Parathyroid adenoma (tissue), 2 donors: ENCODE results near the gene ARHGAP9.

ENCODE experiments used
- H2AFZ ChIP-seq: fragments of 300-600 bp; sonication (generic); one replicate; pipeline ENCODE4 v1.7.0; 2017; ENCODE audit warnings: antibody characterized with exemption, mild to moderate bottlenecking
- H3K27ac ChIP-seq: fragments of 300-600 bp; sonication (generic); one replicate; pipeline ENCODE4 v1.7.0; 2017
- H3K27me3 ChIP-seq: fragments of 300-600 bp; sonication (generic); one replicate; pipeline ENCODE4 v1.7.0; 2017; ENCODE audit warnings: low read length; ENCODE audit not compliant: control insufficient read depth, insufficient read depth
- H3K36me3 ChIP-seq: fragments of 300-600 bp; sonication (generic); one replicate; pipeline ENCODE4 v1.7.0; 2017; ENCODE audit warnings: low read length; ENCODE audit not compliant: control insufficient read depth, insufficient read depth
- H3K4me1 ChIP-seq: fragments of 300-600 bp; sonication (generic); one replicate; pipeline ENCODE4 v1.7.0; 2017; ENCODE audit warnings: control low read depth
- H3K4me2 ChIP-seq: fragments of 300-600 bp; sonication (generic); one replicate; pipeline ENCODE4 v1.7.0; 2017; ENCODE audit warnings: low read length
- H3K4me3 ChIP-seq: fragments of 300-600 bp; sonication (generic); one replicate; pipeline ENCODE4 v1.7.0; 2017; ENCODE audit warnings: low read depth, low read length
- H3K79me2 ChIP-seq: fragments of 300-600 bp; sonication (generic); one replicate; pipeline ENCODE4 v1.7.0; 2017; ENCODE audit warnings: control low read depth
- H3K9ac ChIP-seq: fragments of 300-600 bp; sonication (generic); one replicate; pipeline ENCODE4 v1.7.0; 2017; ENCODE audit warnings: mild to moderate bottlenecking
- H3K9me3 ChIP-seq: fragments of 300-600 bp; sonication (generic); one replicate; pipeline ENCODE4 v1.7.0; 2017; ENCODE audit warnings: low read length; ENCODE audit not compliant: control insufficient read depth
- TF ChIP-seq, protein P1 (sequence below): fragments of 300-600 bp; sonication (generic); IDR thresholded peaks from one replicate; pipeline ENCODE4 v1.7.0; 2017; ENCODE audit warnings: antibody characterized with exemption, mild to moderate bottlenecking
- donor health status: primary hyperparathyroidism.

ARHGAP9 gene

DNA sequence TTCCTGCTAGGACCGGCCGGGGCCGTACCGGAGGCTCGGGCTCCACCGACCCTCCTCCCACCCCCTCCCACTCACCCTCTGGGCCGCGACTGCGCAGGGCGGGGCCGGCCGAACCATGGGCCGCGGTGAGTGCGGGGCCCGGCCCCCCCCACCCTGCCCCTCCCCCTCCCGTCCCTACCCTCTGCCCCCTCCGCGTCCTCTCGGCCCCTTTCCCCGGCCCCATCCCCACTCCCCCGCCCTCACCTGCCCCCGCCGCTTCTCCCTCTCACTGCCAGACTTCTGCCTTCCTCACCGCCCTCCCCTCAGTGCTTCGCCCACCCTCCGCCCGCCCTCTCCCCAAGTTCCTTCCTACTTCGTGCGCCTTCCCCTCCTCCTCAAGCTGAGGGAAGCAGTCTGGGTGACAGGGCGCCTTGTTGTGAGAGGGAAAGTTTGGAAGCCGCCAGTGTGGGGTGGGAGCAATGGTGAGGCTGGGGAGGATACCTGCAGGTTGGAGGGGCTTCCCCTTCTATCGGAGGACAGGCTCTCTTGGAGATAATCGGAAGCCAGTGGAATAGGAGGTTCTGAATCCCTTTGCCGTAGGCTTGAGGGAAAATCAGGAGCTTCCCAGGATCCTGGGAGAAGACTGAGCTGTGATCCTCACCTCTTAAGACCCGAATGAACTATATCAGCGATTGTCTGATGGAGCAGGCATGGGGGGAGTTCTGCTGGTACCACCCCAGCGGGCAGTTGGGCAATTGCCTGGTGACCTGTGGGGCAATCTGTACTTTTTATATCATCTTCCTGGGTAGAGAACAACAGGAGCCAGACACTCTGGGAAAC is 43.4 kb upstream of the ARHGAP9 start:
- TF ChIP-seq, protein P1, sequence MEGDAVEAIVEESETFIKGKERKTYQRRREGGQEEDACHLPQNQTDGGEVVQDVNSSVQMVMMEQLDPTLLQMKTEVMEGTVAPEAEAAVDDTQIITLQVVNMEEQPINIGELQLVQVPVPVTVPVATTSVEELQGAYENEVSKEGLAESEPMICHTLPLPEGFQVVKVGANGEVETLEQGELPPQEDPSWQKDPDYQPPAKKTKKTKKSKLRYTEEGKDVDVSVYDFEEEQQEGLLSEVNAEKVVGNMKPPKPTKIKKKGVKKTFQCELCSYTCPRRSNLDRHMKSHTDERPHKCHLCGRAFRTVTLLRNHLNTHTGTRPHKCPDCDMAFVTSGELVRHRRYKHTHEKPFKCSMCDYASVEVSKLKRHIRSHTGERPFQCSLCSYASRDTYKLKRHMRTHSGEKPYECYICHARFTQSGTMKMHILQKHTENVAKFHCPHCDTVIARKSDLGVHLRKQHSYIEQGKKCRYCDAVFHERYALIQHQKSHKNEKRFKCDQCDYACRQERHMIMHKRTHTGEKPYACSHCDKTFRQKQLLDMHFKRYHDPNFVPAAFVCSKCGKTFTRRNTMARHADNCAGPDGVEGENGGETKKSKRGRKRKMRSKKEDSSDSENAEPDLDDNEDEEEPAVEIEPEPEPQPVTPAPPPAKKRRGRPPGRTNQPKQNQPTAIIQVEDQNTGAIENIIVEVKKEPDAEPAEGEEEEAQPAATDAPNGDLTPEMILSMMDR = no peak
- peaks cover 37% of the 10 kb centered on the region for H3K4me1 ChIP-seq

GRCh38 chr12:57522011-57522886 is 42.6 kb upstream of the ARHGAP9 start, which contains the start of gene MBD6:
MBD6 (plus strand) TSS chr12:57522824; CDS start chr12:57524304, 1,480 bp downstream.
- peak within 1 kb of the TSS; percentile 91 for H2AFZ ChIP-seq
- H3K27me3 ChIP-seq = no peaks in the 10 kb centered on the region
- peak within 1 kb of the TSS; percentile 69 for H3K4me2 ChIP-seq
- no peaks in the 10 kb centered on the region for H3K9me3 ChIP-seq
- peaks cover 23% of the 10 kb centered on the region for H3K79me2 ChIP-seq
- peaks cover 39% of the 10 kb centered on the region for H3K4me1 ChIP-seq
- peak within 1 kb of the TSS; percentile 99 for H3K27ac ChIP-seq
- no peaks in the 10 kb centered on the region for H3K36me3 ChIP-seq
- TF ChIP-seq, protein P1 = no peak
- H3K9ac ChIP-seq = peak within 1 kb of the TSS; percentile 31
- H3K4me3 ChIP-seq = peak within 1 kb of the TSS; percentile 68

More for the DNA sequence above, 43.4 kb upstream of the ARHGAP9 start:
- no peaks in the 10 kb centered on the region for H3K36me3 ChIP-seq
- H2AFZ ChIP-seq = peak overlapping the region; percentile 79
- peak overlapping the region; percentile 68 for H3K4me3 ChIP-seq
- H3K27ac ChIP-seq = peak overlapping the region; percentile 99
- H3K4me2 ChIP-seq = peak overlapping the region; percentile 69
- H3K9ac ChIP-seq = no peak overlapping the region
- H3K79me2 ChIP-seq = peaks cover 20% of the 10 kb centered on the region
- H3K27me3 ChIP-seq = no peaks in the 10 kb centered on the region
- H3K9me3 ChIP-seq = no peaks in the 10 kb centered on the region

- no peaks in the 10 kb centered on the region for H3K9me3 ChIP-seq
- no peaks in the 10 kb centered on the region for H3K27me3 ChIP-seq
- TF ChIP-seq, protein P1 = no peak
- H3K4me3 ChIP-seq = peak overlapping the region; percentile 52
- no peak overlapping the region for H3K9ac ChIP-seq
- H3K36me3 ChIP-seq = no peaks in the 10 kb centered on the region
- peaks cover 23% of the 10 kb centered on the region for H3K79me2 ChIP-seq
- peak overlapping the region; percentile 99 for H3K27ac ChIP-seq
- H3K4me1 ChIP-seq = peaks cover 39% of the 10 kb centered on the region
- H2AFZ ChIP-seq = peak overlapping the region; percentile 91
- H3K4me2 ChIP-seq = peak overlapping the region; percentile 57
Observed at GRCh38 chr12:57521525-57522010, 41.9 kb upstream of the ARHGAP9 start.

DNA sequence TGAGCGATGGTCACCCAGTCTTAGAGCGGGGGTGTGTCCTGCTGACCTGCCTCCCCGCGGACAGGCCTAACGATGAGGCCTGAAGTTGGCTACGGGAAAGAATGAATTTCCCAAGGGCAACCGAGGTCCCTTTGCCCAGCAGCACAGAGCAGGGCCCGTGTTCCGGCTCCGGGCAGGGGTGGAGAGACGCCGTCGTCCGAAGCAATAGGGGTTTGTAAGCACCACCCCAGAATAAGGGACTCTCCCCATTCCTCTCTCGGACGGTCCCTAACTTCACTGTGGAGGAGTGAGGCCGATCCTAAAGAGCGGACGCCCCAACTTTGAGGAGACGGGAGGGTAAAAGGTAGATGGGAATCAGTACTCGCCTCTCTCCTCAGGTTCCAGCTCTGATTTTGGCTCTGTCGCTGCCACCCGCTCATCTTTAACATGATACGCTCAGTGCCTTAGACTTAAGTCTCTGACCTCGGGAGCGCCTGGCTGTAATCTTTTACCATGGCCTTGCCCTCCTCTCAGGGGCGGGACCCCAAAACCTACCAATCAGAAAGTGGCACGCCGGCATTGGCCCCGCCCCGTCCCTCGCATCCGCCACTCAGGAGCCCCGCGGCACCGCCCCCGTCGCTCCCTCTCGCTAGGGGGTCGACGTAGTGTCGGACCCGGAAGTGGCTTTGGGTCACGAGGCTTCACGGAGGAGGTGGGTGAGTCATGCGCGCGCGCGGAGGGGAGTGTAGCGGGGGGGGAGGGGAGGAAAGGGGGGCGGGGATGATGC is 40.6 kb upstream of the ARHGAP9 start, which contains the start of gene DDIT3:
TSS of gene DDIT3 (minus strand) at position 462 of the 766 bp plus-strand sequence. CDS start 3,108 bp downstream, outside the sequence.
- Histone ChIP-seq H3K4me1 (peaks cover 39% of the 10 kb centered on the region), H2AFZ (peak within 1 kb of the TSS; percentile 91), H3K4me2 (peak within 1 kb of the TSS; percentile 81), H3K9me3 (no peaks in the 10 kb centered on the region), H3K36me3 (no peaks in the 10 kb centered on the region), H3K27me3 (no peaks in the 10 kb centered on the region), H3K9ac (peak within 1 kb of the TSS; percentile 98), H3K4me3 (peak within 1 kb of the TSS; percentile 93), H3K79me2 (peaks cover 23% of the 10 kb centered on the region), H3K27ac (peak within 1 kb of the TSS; percentile 99)
- TF ChIP-seq, protein P1 = no peak
